RPMI8226 (cell line): ENCODE measurements around the gene SLC25A45.

ENCODE experiments used
- DNase-seq: peaks from one replicate; pipeline ENCODE4 v3.0.0-alpha.2; 2015

SLC25A45 gene, protein sequence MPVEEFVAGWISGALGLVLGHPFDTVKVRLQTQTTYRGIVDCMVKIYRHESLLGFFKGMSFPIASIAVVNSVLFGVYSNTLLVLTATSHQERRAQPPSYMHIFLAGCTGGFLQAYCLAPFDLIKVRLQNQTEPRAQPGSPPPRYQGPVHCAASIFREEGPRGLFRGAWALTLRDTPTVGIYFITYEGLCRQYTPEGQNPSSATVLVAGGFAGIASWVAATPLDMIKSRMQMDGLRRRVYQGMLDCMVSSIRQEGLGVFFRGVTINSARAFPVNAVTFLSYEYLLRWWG

DNA sequence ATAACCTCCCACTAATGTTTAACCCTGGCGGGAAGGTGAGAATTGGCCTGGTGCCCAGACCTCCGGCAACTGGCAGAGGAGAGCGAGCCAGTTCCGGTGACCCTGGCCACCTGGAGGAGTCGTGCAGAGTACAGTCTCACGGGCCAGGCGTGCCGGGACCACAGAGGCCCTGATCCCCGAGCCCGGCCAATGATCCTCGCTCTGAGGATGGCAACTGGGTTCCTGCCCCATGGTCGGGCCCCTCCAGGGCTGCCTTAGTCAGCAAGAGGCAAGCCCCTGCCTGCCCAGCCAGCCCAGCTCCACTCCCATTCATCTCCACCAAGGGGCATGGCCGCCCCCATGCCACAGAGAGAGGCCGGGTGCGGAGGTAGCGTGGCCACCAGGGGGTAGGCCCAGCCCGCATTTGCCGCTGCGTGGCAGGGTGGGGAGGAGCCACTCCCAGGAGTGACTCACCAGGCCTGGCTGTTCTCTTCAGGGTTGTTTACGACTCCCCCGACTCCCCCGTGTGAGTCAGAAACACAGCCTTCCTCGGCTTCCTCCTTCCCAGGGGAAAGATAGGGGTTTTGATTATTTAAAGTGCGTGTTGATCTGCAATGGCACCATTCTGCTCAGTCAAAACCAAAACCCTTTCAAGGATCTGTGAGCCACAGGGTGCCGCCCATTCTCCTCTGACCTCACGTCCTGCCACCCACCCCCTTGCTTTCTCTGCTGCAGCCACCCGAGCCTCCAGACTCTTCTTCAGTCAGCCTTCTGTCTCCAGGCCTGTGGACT is at the start of gene SLC25A45:
Gene SLC25A45 (minus strand): TSS at position 614 of the 771 bp plus-strand sequence. CDS start 695 bp downstream, outside the sequence.
- peak; percentile 98 for DNase-seq

DNA sequence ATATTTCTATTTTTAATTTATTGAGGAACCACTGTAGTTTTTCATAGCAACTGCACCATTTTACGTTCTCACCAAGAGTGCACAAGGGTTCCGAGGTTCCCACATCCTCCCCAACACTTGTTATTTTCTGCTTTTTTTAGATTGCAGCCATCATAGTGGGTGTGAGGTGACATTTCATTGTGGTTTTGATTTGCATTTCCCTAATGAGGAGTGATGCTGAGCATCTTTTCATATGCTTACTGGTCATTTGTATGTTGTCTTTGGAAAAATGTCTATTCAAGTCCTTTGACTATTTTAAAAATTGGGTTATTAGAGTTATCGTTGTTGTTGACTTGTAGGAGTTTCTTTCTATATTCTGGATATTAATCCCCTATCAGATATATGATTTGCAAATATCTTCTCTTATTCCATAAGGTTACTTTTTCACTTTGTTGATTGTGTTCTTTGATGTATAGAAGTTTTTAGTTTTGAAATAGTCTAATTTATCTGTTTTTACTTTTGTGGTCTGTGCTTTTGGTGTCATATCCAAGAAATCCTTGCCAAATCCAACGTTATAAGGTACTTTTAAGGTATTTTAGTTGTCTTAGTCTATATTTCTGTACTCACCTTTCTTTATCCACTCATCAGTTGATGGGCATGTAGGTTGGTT is 49.1 kb upstream of the SLC25A45 start:
- peak; percentile 56 for DNase-seq

DNA sequence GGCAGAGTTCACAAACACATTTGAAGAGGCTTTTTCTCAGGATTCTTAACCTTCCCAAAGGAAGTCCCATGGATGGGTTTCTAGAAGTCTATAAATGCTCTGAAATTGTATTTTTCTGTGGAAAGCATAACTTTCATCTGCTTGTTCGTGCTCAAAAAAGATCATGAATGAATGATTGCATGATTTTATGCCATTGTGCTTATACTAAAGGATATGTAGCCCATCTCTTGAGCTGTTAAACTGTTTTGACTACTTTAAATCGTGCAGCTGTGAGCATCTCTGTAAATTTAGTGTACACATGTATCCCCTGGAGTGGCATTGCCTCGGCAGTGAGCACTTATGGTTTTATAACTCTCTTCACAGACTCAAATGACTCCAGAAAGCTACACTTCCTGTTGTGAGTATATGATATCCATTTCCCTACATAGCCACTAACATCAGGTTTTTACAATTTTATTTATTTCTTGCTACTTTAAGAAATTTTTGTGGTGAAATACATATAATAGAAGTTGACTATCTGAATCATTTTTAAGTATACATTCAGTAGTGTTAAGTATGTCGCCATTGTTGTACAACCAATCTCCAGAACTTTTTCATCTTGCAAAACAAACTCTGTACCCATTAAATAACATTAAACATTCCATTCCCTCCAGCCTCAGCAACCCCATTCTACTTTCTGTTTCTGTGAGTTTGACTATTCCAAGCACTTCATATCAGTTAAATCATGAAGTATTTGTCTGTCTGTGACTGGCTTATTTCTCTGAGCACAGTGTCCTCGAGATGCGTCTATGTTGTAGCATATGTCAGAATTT is 48.2 kb upstream of the SLC25A45 start:
- peak; percentile 68 for DNase-seq

DNA sequence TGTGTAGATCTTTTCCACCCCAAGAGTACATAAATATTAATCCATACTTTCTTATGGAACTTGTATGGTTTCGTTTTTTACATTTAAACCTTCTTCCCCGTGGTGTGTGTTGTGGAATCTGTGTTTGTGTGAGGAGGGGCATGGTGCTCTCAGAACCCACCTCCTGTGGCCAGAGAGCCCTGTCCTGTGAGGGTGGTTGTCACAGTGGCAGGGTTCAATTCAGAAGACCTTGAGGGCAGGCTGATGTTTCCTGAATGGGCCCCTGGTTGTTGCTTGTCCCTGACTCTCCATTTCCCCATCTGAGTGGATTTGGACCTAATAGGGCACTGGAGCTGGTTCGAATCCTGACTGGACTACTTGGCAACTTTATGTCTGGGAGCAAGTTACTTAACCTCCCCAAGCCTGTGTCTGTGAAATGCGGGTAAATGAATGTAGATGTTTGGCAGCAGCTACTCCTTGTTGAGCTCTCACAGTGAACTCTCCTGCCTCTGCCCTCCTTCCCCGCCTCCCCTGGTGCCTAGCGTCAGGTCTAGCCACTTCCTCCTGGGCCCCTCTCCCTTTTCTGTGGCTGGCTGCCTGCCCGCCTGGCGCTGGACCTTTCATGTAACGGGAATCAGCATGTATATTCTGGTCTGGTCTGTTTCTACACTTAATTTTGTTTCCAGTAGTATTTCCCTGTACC is 47.4 kb upstream of the SLC25A45 start:
- peak; percentile 91 for DNase-seq

DNA sequence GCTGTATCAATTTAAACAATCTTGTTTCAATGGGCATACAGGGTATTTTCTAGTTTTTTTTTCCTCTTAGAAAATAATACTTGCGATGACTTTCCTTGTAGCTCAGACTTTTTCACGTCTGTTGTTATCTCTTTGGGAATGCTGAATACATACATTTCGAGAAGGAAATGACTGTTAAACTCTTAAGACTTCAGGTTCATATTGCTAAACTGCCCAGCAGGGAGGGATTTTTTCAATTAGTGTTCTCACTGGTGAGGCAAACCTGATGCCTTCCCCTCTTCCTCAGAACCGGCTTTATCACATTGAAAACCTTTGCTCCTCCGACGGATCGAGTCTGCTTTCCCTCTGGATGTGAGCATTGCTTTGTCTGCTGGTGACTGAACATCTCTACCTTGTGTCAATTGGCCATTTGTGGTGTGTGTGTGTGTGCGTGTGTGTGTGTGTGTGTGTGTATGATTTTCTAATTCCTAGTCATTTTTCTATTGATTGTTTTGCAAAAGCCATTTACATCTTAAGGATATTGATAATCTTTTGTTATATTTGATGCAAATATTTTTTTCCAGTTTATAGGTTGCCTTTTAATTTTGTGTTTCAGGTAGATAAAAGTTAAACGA is 46.7 kb upstream of the SLC25A45 start:
- peak; percentile 73 for DNase-seq

DNA sequence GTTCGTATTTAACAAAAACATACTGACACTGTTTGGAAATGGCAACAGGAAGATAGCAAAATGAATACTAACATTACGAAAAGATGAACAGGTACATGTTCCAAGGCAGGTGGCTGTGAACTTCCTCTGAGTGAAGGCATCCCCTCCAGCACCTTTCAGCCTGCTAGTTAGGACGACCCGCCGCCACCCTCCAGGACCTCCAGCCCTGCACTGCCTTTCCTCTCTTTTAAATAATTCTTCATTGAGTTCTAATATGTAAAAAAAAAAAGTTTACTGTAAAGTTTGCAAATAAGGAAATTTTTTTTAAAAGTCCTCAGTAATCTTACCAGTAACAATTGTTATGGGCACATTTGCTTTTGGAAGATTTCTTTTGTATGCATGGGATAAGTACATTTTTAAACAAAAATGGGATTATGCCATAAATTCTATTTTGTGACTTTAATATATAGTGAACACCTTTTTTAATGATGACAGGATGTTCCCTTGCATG is 46.2 kb upstream of the SLC25A45 start:
- DNase-seq, result peak; percentile 69

DNA sequence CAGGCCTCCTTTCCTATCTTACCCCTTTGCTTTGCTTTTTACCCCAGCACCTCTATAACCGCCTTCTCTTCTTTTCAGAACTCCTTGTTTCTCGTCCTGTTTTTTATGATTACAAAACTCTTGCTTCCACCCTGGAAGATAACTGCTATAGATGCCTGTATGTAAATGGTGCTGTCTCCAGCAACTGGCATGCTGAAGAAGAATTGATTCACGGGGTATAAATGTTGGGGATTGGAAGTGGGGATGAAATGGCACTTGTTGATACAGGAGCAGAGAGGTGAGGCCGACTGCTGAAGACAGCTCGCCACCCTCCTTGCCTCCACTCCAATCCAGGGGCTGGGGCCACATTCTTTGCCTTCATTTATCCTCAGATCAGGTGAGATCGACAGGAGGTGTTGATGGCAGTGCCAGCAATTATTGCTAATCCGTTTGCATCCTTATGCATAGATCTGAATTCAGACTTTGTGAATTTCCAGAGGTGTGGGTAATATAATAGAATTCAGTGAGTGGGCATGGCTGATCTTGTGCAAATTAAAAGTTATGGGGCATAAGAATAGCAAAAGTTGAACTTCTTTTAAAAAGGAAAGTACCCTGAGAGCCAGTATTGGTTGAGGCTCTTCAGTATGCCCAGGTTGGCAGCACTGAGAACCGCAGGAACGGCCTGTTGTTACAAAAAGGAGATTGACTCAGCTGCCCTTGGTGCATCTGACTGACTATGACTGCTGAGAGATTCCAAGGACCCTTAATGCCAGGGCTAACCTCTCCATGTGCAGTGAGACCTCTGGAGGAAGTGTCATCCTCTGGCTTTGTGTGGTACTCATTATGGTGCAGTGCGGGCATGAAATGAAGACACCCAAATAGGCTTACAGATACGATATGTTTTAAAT is 45.5 kb upstream of the SLC25A45 start:
- DNase-seq, result peak; percentile 83

DNA sequence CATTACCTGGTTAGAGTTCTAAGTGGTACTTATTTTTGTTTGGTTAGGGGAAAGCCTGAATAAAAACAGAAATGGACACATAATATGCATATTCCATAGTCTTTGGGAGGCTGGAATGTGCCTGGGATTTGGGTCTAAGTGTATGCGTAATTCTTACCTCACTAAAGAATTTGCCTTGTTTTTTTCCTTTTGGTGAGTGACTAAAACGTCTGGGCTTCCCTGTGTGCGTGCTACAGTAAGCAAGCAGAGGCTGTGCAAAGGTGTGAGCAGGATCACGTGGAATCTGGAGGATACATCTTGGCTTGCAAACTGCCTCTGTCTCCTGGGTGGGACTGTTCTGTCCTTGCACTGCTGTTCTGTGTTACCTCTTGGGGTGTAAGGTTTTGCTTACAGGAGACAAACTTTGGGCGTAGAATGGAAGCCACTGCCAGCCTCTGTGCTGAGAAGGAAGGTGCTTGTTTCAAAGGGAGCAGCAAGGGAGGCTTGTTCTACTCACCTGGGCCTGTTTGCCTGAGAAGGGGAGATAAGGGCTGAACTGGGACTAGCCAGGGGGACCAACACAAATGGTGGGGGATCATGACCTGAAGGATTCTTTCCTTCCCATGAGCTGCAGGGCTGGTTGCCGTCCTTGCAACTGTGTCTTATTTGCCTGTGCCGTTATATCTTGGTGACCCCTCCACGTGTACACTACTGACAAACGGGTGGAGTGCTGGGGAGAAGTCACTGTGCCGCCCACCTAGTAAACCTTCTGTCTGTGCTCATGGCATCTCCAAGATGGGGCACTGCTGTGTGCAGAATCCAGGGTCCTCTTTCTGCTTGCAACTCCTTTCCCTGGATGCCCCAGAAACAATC is 44.6 kb upstream of the SLC25A45 start:
- DNase-seq, result peak; percentile 74

DNA sequence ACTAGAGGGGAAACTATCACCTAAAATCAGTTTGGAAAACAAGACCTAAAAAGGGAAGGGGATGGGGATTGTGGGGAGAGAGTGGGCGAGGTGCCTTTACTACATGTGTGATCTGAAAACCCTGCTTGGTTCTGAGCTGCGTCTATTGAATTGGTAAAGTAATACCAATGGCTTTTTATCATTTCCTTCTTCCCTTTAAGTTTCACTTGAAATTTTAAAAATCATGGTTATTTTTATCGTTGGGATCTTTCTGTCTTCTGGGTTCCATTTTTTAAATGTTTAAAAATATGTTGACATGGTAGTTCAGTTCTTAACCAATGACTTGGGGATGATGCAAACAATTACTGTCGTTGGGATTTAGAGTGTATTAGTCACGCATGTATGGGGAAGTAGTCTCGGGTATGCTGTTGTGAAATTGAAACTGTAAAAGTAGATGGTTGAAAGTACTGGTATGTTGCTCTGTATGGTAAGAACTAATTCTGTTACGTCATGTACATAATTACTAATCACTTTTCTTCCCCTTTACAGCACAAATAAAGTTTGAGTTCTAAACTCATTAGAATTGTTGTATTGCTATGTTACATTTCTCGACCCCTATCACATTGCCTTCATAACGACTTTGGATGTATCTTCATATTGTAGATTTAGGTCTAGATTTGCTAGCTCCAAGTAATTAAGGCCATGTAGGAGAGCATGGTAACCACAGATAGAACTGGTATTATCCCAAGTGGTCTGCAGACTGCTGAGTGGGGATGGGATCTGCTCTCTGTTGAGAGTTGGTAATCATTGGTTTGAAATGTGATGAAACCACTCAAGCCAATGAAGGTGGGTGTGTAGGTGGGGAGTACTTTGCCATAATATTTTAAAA is 43.8 kb upstream of the SLC25A45 start:
- peak; percentile 68 for DNase-seq

DNA sequence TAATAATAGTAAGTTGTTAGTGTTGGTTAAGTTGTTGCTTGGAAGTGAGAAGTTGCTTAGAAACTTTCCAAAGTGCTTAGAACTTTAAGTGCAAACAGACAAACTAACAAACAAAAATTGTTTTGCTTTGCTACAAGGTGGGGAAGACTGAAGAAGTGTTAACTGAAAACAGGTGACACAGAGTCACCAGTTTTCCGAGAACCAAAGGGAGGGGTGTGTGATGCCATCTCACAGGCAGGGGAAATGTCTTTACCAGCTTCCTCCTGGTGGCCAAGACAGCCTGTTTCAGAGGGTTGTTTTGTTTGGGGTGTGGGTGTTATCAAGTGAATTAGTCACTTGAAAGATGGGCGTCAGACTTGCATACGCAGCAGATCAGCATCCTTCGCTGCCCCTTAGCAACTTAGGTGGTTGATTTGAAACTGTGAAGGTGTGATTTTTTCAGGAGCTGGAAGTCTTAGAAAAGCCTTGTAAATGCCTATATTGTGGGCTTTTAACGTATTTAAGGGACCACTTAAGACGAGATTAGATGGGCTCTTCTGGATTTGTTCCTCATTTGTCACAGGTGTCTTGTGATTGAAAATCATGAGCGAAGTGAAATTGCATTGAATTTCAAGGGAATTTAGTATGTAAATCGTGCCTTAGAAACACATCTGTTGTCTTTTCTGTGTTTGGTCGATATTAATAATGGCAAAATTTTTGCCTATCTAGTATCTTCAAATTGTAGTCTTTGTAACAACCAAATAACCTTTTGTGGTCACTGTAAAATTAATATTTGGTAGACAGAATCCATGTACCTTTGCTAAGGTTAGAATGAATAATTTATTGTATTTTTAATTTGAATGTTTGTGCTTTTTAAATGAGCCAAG is 42.9 kb upstream of the SLC25A45 start:
- peak; percentile 84 for DNase-seq

DNA sequence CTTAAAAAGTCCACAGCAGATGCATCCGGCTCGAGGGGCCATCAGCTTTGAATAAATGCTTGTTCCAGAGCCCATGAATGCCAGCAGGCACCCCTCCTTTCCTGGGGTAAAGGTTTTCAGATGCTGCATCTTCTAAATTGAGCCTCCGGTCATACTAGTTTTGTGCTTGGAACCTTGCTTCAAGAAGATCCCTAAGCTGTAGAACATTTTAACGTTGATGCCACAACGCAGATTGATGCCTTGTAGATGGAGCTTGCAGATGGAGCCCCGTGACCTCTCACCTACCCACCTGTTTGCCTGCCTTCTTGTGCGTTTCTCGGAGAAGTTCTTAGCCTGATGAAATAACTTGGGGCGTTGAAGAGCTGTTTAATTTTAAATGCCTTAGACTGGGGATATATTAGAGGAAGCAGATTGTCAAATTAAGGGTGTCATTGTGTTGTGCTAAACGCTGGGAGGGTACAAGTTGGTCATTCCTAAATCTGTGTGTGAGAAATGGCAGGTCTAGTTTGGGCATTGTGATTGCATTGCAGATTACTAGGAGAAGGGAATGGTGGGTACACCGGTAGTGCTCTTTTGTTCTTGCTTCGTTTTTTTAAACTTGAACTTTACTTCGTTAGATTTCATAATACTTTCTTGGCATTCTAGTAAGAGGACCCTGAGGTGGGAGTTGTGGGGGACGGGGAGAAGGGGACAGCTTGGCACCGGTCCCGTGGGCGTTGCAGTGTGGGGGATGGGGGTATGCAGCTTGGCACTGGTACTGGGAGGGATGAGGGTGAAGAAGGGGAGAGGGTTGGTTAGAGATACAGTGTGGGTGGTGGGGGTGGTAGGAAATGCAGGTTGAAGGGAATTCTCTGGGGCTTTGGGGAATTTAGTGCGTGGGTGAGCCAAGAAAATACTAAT is 42.0 kb upstream of the SLC25A45 start:
- DNase-seq, result peak; percentile 73

DNA sequence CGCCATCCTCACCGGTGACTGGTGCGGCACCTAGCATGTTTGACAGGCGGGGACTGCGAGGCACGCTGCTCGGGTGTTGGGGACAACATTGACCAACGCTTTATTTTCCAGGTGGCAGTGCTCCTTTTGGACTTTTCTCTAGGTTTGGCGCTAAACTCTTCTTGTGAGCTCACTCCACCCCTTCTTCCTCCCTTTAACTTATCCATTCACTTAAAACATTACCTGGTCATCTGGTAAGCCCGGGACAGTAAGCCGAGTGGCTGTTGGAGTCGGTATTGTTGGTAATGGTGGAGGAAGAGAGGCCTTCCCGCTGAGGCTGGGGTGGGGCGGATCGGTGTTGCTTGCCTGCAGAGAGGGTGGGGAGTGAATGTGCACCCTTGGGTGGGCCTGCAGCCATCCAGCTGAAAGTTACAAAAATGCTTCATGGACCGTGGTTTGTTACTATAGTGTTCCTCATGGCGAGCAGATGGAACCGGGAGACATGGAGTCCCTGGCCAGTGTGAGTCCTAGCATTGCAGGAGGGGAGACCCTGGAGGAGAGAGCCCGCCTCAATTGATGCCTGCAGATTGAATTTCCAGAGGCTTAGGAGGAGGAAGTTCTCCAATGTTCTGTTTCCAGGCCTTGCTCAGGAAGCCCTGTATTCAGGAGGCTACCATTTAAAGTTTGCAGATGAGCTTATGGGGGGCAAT is 41.2 kb upstream of the SLC25A45 start:
- peak; percentile 55 for DNase-seq

DNA sequence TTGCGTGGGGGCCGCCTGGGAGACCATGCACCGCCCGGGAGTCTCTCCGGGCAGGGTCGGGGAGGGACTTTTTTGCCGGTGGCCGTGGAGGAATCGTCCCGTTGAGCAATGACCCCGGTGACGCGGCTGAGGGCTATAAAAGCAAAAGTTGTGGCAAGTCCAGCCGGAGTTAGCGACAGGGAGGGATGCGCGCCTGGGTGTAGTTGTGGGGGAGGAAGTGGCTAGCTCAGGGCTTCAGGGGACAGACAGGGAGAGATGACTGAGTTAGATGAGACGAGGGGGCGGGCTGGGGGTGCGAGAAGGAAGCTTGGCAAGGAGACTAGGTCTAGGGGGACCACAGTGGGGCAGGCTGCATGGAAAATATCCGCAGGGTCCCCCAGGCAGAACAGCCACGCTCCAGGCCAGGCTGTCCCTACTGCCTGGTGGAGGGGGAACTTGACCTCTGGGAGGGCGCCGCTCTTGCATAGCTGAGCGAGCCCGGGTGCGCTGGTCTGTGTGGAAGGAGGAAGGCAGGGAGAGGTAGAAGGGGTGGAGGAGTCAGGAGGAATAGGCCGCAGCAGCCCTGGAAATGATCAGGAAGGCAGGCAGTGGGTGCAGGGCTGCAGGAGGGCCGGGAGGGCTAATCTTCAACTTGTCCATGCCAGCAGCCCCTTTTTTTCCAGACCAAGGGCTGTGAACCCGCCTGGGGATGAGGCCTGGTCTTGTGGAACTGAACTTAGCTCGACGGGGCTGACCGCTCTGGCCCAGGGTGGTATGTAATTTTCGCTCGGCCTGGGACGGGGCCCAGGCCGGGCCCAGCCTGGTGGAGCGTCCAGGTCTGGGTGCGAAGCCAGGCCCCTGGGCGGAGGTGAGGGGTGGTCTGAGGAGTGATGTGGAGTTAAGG is 40.4 kb upstream of the SLC25A45 start, which contains the start of gene NEAT1:
Gene NEAT1 (plus strand): TSS at position 166 of the 883 bp plus-strand sequence.
- peak; percentile 95 for DNase-seq

DNA sequence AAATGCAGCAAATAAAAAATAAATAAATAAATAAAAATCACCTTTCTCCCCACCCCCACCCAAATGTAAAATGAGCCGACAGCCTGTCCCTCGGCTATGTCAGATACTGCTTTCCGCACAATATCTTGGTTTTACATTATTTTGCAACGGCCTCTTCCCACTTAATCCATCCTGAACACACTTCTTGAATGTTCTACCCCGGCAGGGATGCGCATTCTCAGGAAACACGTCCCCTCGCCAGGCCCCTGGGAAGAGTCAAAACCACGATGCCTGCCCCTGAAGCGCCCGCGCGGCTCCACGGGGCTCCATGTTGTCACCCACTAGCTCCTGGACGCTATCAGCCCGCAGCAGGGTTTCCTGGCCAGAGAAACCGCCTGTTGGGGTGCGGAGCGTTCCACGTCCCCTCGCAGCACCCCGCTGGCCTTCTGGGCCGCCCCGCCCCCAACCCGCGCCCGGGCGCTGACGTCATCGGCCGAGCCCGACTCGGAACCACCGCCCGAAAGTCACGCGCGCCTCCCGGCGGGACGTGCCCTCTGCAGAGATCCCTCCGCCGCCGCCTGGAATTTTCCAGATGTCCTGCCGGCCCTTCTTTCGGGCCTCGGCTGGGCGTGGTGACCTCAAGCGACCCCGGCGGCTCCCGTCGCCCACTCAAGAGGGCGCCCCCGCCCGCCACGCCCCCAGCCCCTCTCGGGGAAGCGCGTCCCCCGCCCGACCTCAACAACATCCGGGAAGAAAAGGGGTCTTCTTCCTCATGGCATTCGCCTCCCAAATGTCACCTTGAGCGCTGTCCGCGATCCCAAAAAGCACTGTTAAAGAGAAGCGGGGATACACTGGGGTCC is 39.6 kb upstream of the SLC25A45 start:
- peak; percentile 99 for DNase-seq
